Colonic mucosa (tissue), 4 donors: Measurements from ENCODE around the gene FKBP14. TPM values are rescaled to one million over a fixed set of nuclear protein-coding genes. Genes with fewer than 3 reads are reported as not detected.

Experiments used
- DNase-seq: peaks from one replicate; pipeline ENCODE4 v3.0.0-alpha.2; 2020
- H3K27ac ChIP-seq: fragments of 200-600 bp; one replicate; pipeline ENCODE4 v1.8.0; 2021
- H3K27me3 ChIP-seq: fragments of 200-600 bp; one replicate; pipeline ENCODE4 v1.8.0; 2021
- H3K36me3 ChIP-seq: fragments of 200-600 bp; one replicate; pipeline ENCODE4 v1.8.0; 2021
- H3K4me1 ChIP-seq: fragments of 200-600 bp; one replicate; pipeline ENCODE4 v1.8.0; 2021; ENCODE audit warnings: mild to moderate bottlenecking
- H3K4me3 ChIP-seq: fragments of 200-600 bp; one replicate; pipeline ENCODE4 v1.8.0; 2021
- H3K9ac ChIP-seq, 2 donors: one replicate each; pipeline ENCODE4 v1.7.0; 2013; ENCODE audit warnings: control low read depth in 2 of 2, low read depth in 2 of 2, low read length in 2 of 2
- H3K9me3 ChIP-seq: fragments of 200-600 bp; one replicate; pipeline ENCODE4 v1.8.0; 2021
- intact Hi-C: fragments of 100-400 bp; cut with DNase I; formaldehyde crosslinking; loops from one replicate; pipeline ENCODE4 v1.14.1; 2022
- total RNA-seq, 2 donors: library from RNA; stranded (reverse); fragmentation: NEBNext Ultra II Directional in 1 of 2; extraction: Animal tissue kit (Norgen Biotek cat#: 25700) in 1 of 2; gene quantifications; one replicate each; pipeline ENCODE4 v1.2.1, GENCODE V29; 2021
- TF ChIP-seq, protein P1 (sequence below): fragments of 200-600 bp; IDR thresholded peaks from one replicate; pipeline ENCODE4 v1.8.0; 2022; ENCODE audit warnings: antibody characterized with exemption, mild to moderate bottlenecking
- donor health status: healthy.
- donor health status: DM: no; HTN: no; CAD: no.
- donor health status: DM: no; HTN: no; CAD: no.

The FKBP14 gene
- total RNA-seq, 2 donors from 2014 or later, result 7.6 to 9.8 TPM

GRCh38 chr7:29987083-29987482 is 39.4 kb downstream of the FKBP14 start:
- H3K27ac ChIP-seq, result no peak overlapping the region

DNA sequence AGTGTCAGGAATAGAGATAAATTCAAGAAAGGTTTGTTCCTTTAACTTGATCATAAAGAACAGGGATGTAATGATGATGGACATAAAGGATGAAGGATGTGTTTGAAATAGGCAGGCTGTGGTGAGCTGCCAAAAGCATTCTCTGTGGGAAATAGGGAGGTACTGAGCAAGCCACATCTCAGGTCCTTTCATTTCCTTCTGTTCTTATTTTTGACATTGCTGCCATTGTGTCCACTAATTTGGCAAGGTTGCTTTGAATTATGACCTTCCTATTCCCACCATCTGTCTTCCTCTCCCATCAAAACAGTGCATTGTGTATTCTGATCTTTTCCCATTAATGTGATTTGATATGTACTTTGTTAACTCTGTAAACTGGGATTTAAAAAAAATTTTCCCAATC is 46.4 kb downstream of the FKBP14 start:
- H3K36me3 ChIP-seq, result no peaks in the 10 kb centered on the region
- H3K9ac ChIP-seq, result no peak overlapping the region
- intact Hi-C loops, result no loop called here
- no peaks in the 10 kb centered on the region for H3K4me1 ChIP-seq
- H3K9me3 ChIP-seq, result no peaks in the 10 kb centered on the region
- no peak overlapping the region for H3K27ac ChIP-seq
- no peak for DNase-seq
- TF ChIP-seq, protein P1, sequence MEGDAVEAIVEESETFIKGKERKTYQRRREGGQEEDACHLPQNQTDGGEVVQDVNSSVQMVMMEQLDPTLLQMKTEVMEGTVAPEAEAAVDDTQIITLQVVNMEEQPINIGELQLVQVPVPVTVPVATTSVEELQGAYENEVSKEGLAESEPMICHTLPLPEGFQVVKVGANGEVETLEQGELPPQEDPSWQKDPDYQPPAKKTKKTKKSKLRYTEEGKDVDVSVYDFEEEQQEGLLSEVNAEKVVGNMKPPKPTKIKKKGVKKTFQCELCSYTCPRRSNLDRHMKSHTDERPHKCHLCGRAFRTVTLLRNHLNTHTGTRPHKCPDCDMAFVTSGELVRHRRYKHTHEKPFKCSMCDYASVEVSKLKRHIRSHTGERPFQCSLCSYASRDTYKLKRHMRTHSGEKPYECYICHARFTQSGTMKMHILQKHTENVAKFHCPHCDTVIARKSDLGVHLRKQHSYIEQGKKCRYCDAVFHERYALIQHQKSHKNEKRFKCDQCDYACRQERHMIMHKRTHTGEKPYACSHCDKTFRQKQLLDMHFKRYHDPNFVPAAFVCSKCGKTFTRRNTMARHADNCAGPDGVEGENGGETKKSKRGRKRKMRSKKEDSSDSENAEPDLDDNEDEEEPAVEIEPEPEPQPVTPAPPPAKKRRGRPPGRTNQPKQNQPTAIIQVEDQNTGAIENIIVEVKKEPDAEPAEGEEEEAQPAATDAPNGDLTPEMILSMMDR, result no peak
- H3K27me3 ChIP-seq, result no peaks in the 10 kb centered on the region
- no peak overlapping the region for H3K4me3 ChIP-seq

More at GRCh38 chr7:29987083-29987482, 39.4 kb downstream of the FKBP14 start:
- Histone ChIP-seq H3K4me3 (no peak overlapping the region), H3K4me1 (no peaks in the 10 kb centered on the region), H3K36me3 (no peaks in the 10 kb centered on the region), H3K27me3 (no peaks in the 10 kb centered on the region), H3K9ac (no peak overlapping the region), H3K9me3 (no peaks in the 10 kb centered on the region)
- no peak for DNase-seq
- TF ChIP-seq, protein P1, result no peak
- intact Hi-C loops, result no loop called here

DNA sequence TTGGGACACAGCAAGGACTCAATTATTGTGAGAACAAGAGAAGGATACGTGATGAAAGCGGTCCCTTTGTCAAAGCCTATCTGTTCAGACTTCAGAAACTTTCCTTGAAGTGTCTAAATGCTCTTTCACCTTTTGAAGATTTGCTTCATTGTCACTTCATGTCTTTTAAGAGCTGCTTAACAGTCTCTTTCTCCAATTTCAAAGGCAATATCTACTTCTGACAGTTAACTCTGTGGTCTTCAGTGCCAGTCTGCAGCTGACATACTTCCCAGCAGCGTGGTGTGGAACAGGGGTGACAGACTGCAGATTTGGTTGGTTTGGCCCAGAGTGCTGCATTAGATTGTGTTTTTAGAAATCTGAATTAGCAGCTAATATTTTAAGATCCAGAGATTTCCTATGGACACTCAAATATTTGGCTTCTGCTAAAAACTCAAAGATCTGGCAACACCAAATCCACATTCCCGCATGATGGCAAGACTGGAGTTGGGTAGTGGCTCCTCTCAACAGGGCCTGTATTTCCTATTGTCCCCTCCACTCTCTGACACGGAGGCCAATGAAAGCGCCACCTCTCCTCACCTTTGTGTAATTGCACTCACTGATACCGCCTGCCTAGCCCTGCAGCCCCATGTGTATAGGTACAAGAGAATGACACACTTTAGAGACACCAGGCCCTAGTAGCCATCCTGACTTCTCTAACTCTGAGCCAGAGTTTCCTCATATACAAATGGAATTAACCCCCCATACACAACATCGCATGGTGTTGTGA is 48.4 kb downstream of the FKBP14 start:
- no peaks in the 10 kb centered on the region for H3K27me3 ChIP-seq
- no peaks in the 10 kb centered on the region for H3K36me3 ChIP-seq
- no peak overlapping the region for H3K27ac ChIP-seq
- H3K9ac ChIP-seq, result no peak overlapping the region
- no peak overlapping the region for H3K4me3 ChIP-seq
- no peaks in the 10 kb centered on the region for H3K9me3 ChIP-seq
- intact Hi-C loops, result no loop called here
- H3K4me1 ChIP-seq, result no peaks in the 10 kb centered on the region
- TF ChIP-seq, protein P1, result no peak
- no peak for DNase-seq

- no peaks in the 10 kb centered on the region for H3K27me3 ChIP-seq
- no peaks in the 10 kb centered on the region for H3K4me1 ChIP-seq
- TF ChIP-seq, protein P1, result no peak
- no peaks in the 10 kb centered on the region for H3K9me3 ChIP-seq
- intact Hi-C loops, result no loop called here
- no peak for DNase-seq
- H3K36me3 ChIP-seq, result no peaks in the 10 kb centered on the region
- H3K27ac ChIP-seq, result no peak overlapping the region
- H3K9ac ChIP-seq, result no peak overlapping the region
- H3K4me3 ChIP-seq, result no peak overlapping the region
These were observed 49.7 kb downstream of the FKBP14 start for GRCh38 chr7:29976673-29977415.

DNA sequence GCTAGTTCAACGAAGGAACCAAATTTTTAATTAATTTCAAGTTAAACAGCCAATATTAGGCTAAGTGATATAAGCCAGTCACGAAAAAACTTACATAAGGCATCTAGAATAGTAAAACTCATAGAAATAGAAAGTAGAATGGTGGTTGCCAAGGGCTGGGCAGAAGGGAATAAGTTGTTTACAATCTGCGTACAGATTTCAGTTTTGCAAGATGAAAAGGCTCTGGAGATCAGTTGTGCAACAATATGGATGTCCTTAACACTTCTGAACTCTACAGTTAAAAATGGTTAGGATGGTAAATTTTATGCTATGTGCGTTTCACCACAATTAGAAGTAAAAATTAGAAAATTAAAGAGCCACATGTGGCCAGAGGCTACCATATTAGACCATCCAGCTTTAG is 50.2 kb downstream of the FKBP14 start:
- H3K4me3 ChIP-seq, result no peak overlapping the region
- H3K4me1 ChIP-seq, result no peaks in the 10 kb centered on the region
- no peak overlapping the region for H3K27ac ChIP-seq
- H3K27me3 ChIP-seq, result no peaks in the 10 kb centered on the region
- H3K9me3 ChIP-seq, result no peaks in the 10 kb centered on the region
- DNase-seq, result no peak
- no peaks in the 10 kb centered on the region for H3K36me3 ChIP-seq
- no peak overlapping the region for H3K9ac ChIP-seq
- TF ChIP-seq, protein P1, result no peak
- intact Hi-C loops, result no loop called here
